Hematopoietic multipotent progenitor cell (in vitro differentiated cells): ENCODE measurements around the gene PTPN18. TPM values are rescaled to one million over a fixed set of nuclear protein-coding genes. Genes with fewer than 3 reads are reported as not detected.
A peak's percentile ranks its signal among the peaks of the same experiment; 100 is the strongest.
"Not testable (repeated sequence)": the region's sequence is repeated elsewhere in the genome, so short reads cannot be mapped to it uniquely, and the experiment has no call there.

Experiments
- DNase-seq, 3 donors: peaks; one replicate each; pipeline ENCODE4 v3.0.0-alpha.2; 2011 to 2015; ENCODE audit warnings: low read depth in 2 of 3, low spot score in 2 of 3
- total RNA-seq: library from RNA; depleted of rRNA; stranded (reverse); fragments of >200 nt; gene quantifications from one replicate; pipeline ENCODE4 v1.2.3, GENCODE V29; 2012

The PTPN18 gene
- 56.0 TPM for total RNA-seq

DNA sequence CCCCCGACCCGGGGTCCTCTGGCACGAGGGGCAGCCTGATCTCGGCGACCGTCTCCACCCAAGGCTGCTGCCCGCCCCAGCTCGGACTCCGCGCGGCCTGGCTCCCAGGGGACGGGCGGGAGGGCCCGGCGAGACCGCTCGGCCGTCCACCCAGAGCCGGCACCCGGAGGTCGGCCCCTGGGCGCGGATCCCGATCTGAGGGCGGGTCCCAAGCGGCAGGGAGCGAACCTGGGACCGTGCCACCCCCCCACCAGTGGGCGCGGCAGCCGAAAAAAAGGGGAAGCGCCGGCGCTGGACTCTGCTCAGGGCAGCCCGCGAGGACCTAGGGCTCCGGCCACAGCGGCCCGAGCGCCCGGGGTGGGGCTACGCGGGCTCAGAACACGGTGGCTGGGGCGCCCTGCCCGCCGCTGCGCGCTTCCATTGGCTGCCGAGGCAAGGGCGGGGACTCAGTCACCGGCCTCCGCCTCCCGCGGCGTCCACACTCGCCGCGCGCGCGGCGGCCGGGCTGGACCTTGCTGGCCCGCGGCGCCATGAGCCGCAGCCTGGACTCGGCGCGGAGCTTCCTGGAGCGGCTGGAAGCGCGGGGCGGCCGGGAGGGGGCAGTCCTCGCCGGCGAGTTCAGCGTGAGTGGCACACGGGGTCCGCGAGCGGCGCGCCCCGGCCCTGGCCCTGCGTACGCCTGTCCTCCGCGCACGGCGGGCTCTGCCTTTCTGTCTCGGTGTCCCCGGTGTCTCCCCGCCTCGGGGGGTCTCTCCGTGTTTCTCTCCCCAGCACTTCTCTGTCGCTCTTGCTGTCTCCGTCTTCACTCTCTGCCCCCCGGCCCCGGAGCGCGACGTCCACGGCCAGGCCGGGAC is at the start of gene PTPN18:
Gene PTPN18, plus strand, starts transcription at position 479 of the 854 bp plus-strand sequence. Its CDS starts 52 bp downstream, at position 531.
- DNase-seq: peak in 2 of 3 donors; percentile 31 to 50

DNA sequence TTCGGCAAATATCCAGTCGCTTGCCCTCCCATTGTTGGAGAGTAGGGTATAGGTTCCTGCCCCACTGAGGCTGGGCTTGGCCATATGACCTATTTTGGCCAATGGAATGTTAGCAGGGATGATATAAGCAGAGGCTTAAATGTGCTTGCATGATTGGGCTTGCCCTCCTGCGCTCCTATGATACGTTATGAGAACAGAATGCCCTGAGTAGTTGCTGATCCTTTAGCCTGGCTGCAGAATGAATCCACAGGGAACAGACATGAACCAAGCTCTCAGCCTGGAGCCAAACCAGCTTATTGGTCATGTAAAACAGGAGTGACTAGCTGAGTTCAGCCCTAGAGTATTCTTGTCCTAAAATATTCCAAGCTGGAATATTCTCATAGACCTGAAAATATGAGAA is 48.0 kb upstream of the PTPN18 start:
- no peak for DNase-seq

DNA sequence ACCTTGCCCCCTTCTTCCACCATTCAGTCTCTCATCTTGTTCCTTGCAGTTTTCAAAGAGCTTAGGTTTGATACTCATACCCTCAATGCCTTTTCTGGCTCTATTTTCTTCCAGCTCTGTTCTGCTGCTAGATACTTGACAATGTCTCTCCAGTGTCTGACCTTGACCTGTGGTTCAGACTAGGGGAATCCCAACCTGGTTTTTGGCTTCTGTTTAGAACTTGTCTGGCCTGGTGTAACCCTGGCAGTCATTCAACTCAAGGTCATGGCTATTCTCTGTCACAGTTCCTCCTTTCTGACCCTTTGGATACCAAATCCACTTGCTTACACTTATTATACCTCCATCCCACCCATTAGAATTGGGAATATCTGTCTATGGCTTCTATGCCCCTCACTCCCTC is 45.0 kb upstream of the PTPN18 start:
- no peak for DNase-seq

GRCh38 chr2:130313812-130314334 is 42.0 kb upstream of the PTPN18 start:
- DNase-seq: no peak

GRCh38 chr2:130314377-130314776 is 41.5 kb upstream of the PTPN18 start:
- no peak for DNase-seq

- no peak for DNase-seq
Measured at GRCh38 chr2:130316596-130316995, 39.3 kb upstream of the PTPN18 start.

- DNase-seq: no peak
Measured at GRCh38 chr2:130318906-130319305, 37.0 kb upstream of the PTPN18 start.

DNA sequence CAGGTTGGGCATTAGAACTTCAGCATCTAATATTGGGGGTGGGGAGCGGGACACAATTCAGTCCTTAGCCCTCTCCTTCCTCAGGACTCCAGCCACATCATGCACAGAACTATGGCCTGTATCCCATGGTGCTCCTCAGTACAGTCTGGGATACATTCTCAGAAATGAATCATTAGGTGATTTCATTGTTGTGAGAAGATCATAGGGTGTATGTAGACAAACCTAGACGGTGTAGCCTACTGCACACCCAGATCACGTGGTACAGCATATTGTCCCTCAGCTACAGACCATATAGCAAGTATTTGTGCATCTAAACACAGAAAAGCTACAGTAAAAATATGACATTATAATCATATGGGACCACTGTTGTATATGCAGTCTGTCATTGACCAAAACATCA is 36.3 kb upstream of the PTPN18 start:
- no peak for DNase-seq

GRCh38 chr2:130327703-130328527 is 27.9 kb upstream of the PTPN18 start:
- DNase-seq: no peak

DNA sequence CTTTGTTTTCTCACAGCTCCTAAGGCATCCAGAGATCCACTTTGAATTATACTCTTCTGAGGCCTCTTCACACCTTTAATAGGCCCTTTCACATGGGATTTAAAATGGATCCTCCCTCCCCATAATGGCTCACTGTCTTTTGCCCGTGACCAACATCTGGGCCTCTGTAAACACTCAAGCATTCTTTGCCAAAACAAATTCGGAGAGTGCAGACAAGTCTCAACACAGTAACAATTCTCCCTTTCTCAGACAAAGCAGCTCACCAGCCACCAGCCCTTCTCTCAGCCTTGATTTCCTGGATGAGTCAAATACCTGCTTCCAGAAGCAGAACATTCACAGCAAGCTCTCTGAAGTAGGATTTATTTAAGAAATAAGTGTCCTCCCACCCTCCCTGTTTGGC is 27.1 kb upstream of the PTPN18 start:
- no peak for DNase-seq

GRCh38 chr2:130332271-130333073 is 23.4 kb upstream of the PTPN18 start:
- DNase-seq: peak in 2 of 3 donors; percentile 64 to 71

- DNase-seq: not testable (repeated sequence)
Measured at GRCh38 chr2:130333253-130333652, 22.6 kb upstream of the PTPN18 start.

DNA sequence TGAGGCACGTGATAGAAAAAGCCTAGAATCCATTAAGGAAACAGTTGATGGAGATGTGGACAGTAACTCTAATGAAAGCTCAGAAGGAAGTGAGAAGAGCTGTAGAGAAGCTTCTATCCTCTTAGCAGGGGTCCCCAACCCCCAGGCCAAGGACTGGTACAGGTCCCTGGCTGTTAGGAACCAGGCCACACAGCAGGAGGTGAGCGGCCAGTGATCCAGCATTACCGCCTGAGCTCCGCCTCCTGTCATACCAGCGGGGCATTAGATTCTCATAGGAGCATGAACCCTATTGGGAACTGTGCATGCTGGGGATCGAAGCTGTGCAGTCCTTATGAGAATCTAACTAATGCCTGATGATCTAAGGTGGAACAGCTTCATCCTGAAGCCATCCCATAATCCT is 21.8 kb upstream of the PTPN18 start:
- no peak for DNase-seq

- DNase-seq: no peak
Measured at GRCh38 chr2:130335226-130335625, 20.6 kb upstream of the PTPN18 start.

DNA sequence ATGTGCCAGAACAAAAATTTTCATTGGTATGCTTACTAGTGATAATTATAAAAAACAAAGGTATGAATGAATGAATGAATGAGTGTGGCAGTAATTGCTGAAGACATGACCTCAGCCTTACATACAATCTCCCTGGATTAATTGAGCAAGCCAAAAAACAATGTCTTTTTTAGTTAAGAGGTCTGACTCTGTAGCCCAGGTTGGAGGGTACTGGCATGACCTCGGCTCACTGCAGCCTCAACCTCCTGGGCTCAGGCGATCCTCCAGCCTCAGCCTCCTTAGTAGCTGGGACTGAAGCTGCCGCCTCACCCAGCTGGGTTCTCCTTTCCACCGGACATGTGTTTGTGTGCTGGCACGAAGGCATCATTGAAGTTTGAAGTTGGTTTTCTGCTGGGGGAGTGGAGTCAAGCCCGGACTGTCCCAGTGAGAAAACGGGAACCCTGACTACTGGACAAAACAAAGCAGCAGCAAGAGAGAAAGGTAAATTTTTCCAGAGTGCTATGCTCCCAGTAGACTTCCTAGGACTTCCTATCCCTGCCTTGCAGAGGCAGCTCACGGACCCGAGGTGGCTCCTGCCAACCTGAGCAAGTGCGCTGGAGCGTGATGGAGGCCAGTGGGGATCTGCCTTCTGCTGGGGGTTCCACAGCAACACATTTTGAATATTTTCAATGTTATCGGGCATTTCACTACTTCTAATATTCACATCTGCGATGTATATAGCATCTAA is 19.5 kb upstream of the PTPN18 start:
- DNase-seq: no peak

- peak in 2 of 3 donors; percentile 39 to 58 for DNase-seq
Measured at GRCh38 chr2:130336877-130337734, 18.8 kb upstream of the PTPN18 start.

DNA sequence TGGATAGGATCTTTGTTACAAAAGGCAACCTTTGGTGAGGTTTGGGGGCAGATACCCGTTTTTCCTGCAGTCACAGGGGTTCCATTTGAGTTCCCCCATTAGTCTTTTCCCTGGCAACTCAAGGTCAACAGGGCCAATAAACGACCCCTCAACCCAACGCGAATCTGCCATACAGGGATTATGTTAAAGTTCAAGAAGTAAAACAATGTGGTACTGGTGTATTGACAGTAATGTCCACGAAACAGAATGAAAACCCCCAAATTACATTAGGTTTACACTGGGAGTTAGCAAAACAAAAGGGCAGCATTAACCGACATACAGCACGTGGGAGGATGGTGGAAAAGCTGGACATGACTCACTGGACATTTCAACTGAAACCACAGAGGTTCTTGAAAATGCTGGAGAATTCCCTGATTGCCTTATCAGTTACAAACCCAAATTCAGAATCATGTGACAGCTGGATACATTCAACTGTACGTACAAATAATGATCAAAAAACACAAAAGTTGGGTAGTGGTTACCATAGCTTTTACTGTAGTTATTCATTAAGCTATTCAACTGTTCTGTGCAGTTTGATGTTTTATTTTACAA is 18.0 kb upstream of the PTPN18 start:
- DNase-seq: no peak

DNA sequence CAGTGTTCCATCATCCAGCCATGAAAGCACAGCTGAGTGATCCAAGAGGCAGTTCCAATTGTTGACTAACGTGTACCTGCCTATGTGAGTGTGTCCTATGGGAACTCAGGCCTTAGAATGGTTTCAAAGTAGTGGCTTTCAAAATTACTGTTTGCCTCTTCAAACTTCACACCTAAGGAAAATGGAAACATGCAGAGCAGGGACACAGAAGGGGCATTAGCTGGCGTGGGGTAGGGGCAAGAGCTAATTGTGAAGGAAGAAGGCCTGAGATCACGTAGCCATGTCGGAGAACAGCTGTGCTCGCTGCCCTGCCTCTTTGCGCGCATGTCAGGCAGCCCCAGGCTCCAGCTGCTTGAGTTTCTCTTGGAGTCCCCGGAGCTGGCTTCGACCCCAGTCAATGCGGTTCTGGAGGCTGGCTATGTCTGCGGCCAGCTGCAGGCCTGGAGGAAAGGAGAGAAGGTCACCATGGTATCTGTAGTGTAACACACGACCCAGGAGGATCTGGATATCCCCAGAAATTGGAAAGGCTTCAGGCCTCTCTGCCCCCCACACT is 17.0 kb upstream of the PTPN18 start:
- DNase-seq: no peak
